Spleen (tissue), 7 donors: ENCODE data around the gene PSMA6.

Experiments
- POLR2A ChIP-seq, 3 donors: fragments of 450-650 bp; IDR thresholded peaks; one replicate each; pipeline ENCODE4 v1.5.1; 2017; ENCODE audit warnings: antibody characterized with exemption in 3 of 3, mild to moderate bottlenecking in 1 of 3
- POLR2AphosphoS5 ChIP-seq, 3 donors: sonication (generic); formaldehyde crosslinking; IDR thresholded peaks; one replicate each; pipeline ENCODE4 v1.5.1; 2017; ENCODE audit warnings: antibody characterized with exemption in 3 of 3
- TF ChIP-seq, protein P1 (sequence below), 11 experiments: fragments of 200-600 bp in 7 of 11; fragments of 450-650 bp in 4 of 11; sonication (generic) in 4 of 11; IDR thresholded peaks in 8 of 11; conservative IDR thresholded peaks in 3 of 11; 1 replicate in 7 of 11; 2 replicates in 4 of 11; pipeline versions ENCODE4 v1.4.0 to v1.8.0; 2016 to 2021; ENCODE audit warnings: antibody characterized with exemption in 11 of 11, inconsistent platforms in 4 of 11, mild to moderate bottlenecking in 1 of 11
- donor health status: DM: no; HTN: no; CAD: no; lungs with moderate emphysema.
- donor health status: DM: no; HTN: no; CAD: no.
- donor health status: DM: no; HTN: no; CAD: no.

DNA sequence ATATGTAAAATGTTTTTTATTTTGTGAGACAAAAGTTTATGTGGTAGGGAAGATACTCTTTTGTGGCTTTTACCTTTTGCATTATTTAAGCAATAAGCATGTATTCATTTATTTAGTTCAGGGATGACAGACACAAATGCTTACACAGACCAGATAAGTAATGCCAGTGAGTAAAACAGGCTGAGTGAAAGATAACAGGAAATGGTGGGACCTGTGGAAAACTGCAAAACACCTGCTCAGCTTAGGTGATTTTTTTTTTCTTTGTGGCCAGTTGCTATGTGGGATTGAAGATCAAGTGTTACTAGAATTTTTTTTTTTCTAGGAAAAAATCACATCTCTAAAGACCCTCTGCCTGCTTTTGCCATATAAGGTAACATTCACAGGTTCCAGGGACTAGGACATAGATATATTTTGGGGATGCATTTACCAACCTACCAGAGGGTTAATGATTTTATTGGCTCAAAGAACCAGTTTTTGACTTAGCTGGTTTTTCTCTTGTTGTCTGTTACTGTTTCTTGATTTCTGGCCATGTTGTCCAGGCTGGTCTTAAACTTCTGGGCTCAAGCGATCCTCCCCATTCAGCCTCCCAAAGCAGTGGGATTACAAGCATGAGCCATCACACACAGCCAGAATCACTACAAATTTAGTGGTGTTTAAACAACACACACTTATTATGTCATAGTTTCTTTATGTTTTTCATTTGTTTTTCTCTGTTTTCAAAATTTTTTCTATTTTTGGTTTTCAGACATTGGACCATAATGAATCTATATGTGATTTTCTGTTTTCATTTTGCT lies 9.8 kb downstream of the PSMA6 start:
- TF ChIP-seq, protein P1, sequence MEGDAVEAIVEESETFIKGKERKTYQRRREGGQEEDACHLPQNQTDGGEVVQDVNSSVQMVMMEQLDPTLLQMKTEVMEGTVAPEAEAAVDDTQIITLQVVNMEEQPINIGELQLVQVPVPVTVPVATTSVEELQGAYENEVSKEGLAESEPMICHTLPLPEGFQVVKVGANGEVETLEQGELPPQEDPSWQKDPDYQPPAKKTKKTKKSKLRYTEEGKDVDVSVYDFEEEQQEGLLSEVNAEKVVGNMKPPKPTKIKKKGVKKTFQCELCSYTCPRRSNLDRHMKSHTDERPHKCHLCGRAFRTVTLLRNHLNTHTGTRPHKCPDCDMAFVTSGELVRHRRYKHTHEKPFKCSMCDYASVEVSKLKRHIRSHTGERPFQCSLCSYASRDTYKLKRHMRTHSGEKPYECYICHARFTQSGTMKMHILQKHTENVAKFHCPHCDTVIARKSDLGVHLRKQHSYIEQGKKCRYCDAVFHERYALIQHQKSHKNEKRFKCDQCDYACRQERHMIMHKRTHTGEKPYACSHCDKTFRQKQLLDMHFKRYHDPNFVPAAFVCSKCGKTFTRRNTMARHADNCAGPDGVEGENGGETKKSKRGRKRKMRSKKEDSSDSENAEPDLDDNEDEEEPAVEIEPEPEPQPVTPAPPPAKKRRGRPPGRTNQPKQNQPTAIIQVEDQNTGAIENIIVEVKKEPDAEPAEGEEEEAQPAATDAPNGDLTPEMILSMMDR (IDR thresholded peaks at IDR 0.05 in 8 of 11, conservative IDR thresholded peaks at IDR 0.05 in 3 of 11) = no peak
- TF ChIP-seq POLR2AphosphoS5 (IDR thresholded peaks at IDR 0.05) = no peak
- no peak for TF ChIP-seq POLR2A (IDR thresholded peaks at IDR 0.05)
